ENCODE data around the gene NTM.

NTM gene

GRCh38 chr11:131667566-131667965 is 297.2 kb downstream of the NTM start:
- TF ChIP-seq CTCF (IDR thresholded peaks at IDR 0.05; ENCODE audit: control insufficient read depth, extremely low read depth, insufficient read depth) = no peak
- H3K4me3 ChIP-seq (ENCODE audit: low read depth, low read length) = no peak overlapping the region
- DNase-seq (ENCODE audit: low read depth) = no peak

- no peak for DNase-seq (ENCODE audit: low read depth)
- no peak overlapping the region for H3K4me3 ChIP-seq (ENCODE audit: low read depth, low read length)
- peak; percentile 72 for TF ChIP-seq CTCF (IDR thresholded peaks at IDR 0.05; ENCODE audit: control insufficient read depth, extremely low read depth, insufficient read depth)
Measured at GRCh38 chr11:131668500-131669400, 298.3 kb downstream of the NTM start.

- H3K4me3 ChIP-seq (ENCODE audit: low read depth, low read length) = no peak overlapping the region
- no peak for DNase-seq (ENCODE audit: low read depth)
- TF ChIP-seq CTCF (IDR thresholded peaks at IDR 0.05; ENCODE audit: control insufficient read depth, extremely low read depth, insufficient read depth) = no peak
Measured at GRCh38 chr11:131669401-131669780, 299.0 kb downstream of the NTM start.

GRCh38 chr11:131670876-131671275 is 300.5 kb downstream of the NTM start:
- no peak for DNase-seq (ENCODE audit: low read depth)

GRCh38 chr11:131671320-131671719 is 300.9 kb downstream of the NTM start:
- no peak for TF ChIP-seq CTCF (IDR thresholded peaks at IDR 0.05; ENCODE audit: control insufficient read depth, extremely low read depth, insufficient read depth)
- DNase-seq (ENCODE audit: low read depth) = no peak
- no peak overlapping the region for H3K4me3 ChIP-seq (ENCODE audit: low read depth, low read length)

More at GRCh38 chr11:131670876-131671275, 300.5 kb downstream of the NTM start:
- H3K4me3 ChIP-seq (ENCODE audit: low read depth, low read length) = no peak overlapping the region
- no peak for TF ChIP-seq CTCF (IDR thresholded peaks at IDR 0.05; ENCODE audit: control insufficient read depth, extremely low read depth, insufficient read depth)

- no peak overlapping the region for H3K4me3 ChIP-seq (ENCODE audit: low read depth, low read length)
- DNase-seq (ENCODE audit: low read depth) = no peak
- TF ChIP-seq CTCF (IDR thresholded peaks at IDR 0.05; ENCODE audit: control insufficient read depth, extremely low read depth, insufficient read depth) = no peak
Measured at GRCh38 chr11:131671734-131672133, 301.3 kb downstream of the NTM start.

- TF ChIP-seq CTCF (IDR thresholded peaks at IDR 0.05; ENCODE audit: control insufficient read depth, extremely low read depth, insufficient read depth) = no peak
- no peak overlapping the region for H3K4me3 ChIP-seq (ENCODE audit: low read depth, low read length)
- no peak for DNase-seq (ENCODE audit: low read depth)
Measured at GRCh38 chr11:131672191-131672590, 301.8 kb downstream of the NTM start.
